ENCODE measurements around the gene SH3TC2.

DNA sequence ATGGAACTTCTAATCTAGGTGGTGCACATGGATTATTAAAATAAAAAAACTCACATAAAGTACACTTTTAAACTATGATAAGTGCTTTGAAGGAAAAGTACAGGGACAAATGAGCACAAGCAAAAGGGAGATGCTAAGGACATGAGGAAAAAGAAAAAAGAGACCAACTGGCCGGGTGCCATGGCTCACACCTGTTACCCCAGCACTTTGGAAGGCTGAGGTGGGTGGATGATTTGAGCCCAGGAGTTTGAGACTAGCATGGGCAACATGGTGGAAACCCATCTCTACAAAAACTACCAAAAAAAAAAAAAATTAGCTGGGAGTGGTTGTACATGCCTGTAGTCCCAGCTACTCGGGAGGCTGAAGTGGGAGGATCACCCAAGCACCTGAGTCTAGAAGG lies 67.1 kb downstream of the SH3TC2 start:
- no peak for TF ChIP-seq FOXM1 (IDR thresholded peaks at IDR 0.05; ENCODE audit: borderline replicate concordance)
- TF ChIP-seq ARNT (IDR thresholded peaks at IDR 0.05) = no peak
- TF ChIP-seq SP1 (IDR thresholded peaks at IDR 0.05) = no peak
- TF ChIP-seq HDGF (IDR thresholded peaks at IDR 0.05; ENCODE audit: borderline replicate concordance) = no peak
- TF ChIP-seq SUZ12 (IDR thresholded peaks at IDR 0.05) = no peak
- no peak for TF ChIP-seq CTBP1 (IDR thresholded peaks at IDR 0.05; ENCODE audit: borderline replicate concordance)
- no peak for TF ChIP-seq BHLHE40 (IDR thresholded peaks at IDR 0.05; ENCODE audit: borderline replicate concordance)
- no peak for TF ChIP-seq L3MBTL2 (conservative IDR thresholded peaks at IDR 0.05)
- no peak for TF ChIP-seq FOXK2 (IDR thresholded peaks at IDR 0.05)

Measured in HEK293T (cell line).